GM12872 (cell line): Measurements from ENCODE around the gene ZCWPW1.
A peak's percentile ranks its signal among the peaks of the same experiment; 100 is the strongest.

Source experiments
- CTCF ChIP-seq: IDR thresholded peaks from 3 replicates; pipeline ENCODE4 v1.5.1; 2011; ENCODE audit warnings: low read depth, mild to moderate bottlenecking, low read length, moderate library complexity; ENCODE audit not compliant: insufficient read depth

The ZCWPW1 gene

DNA sequence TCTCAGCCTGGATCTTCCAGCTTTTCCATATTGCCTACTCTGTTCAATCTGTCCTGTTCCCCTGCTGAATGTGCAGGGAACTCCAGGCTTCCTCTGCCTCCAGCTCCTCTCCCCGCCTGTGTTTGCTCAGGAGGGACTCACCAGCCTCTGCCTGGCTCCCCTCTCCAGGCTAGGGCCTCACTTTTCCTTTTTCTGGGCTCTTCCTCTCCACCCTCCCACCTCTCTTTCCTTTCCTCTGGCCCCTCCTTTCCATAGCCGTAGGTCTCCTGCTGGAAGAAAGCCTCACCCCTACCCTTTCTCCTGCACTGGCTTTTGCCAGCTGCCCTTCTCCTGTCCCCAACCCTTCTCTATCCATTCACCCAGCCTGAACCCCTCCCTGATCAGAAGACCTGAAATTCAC lies 30.3 kb downstream of the ZCWPW1 start:
- TF ChIP-seq CTCF, result no peak

- TF ChIP-seq CTCF, result peak; percentile 23; the same call in 1 of the 3 replicates
These were observed 31.0 kb downstream of the ZCWPW1 start for GRCh38 chr7:100397315-100398081.

- TF ChIP-seq CTCF, result no peak
These were observed 32.0 kb downstream of the ZCWPW1 start for GRCh38 chr7:100396421-100396982.

GRCh38 chr7:100394077-100394476 lies 34.4 kb downstream of the ZCWPW1 start:
- TF ChIP-seq CTCF, result no peak

DNA sequence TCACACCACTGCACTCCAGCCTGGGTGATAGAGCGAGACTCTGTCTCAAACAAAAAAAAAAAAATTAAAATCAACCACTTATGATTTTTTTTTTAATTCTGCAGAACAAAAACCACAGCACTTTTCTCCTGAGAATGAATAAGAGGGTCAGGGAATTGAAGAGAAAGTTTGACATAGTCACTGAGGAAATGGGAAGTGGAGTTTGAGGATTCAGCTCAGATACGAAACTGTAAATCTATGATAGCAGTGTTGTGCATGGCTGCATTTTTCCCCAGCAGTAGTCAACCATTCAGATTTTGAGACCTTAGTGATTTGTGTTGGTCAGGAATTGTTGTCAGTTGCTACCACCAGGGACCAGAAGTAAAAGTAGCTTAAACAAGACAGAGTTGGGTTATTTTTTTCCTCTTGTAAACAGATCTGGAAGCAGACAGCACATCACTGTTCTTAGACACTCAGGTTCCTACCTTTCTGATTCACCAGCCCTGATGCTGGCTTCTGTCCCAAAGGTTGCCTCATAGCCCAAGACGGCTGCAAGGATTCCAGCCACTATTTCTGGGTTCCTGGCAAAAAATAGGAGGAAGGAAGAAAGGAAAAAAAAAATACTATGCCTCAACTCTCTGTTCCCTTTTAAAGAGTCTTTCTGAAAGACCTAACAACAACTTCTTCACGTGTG lies 35.1 kb downstream of the ZCWPW1 start:
- no peak for TF ChIP-seq CTCF

DNA sequence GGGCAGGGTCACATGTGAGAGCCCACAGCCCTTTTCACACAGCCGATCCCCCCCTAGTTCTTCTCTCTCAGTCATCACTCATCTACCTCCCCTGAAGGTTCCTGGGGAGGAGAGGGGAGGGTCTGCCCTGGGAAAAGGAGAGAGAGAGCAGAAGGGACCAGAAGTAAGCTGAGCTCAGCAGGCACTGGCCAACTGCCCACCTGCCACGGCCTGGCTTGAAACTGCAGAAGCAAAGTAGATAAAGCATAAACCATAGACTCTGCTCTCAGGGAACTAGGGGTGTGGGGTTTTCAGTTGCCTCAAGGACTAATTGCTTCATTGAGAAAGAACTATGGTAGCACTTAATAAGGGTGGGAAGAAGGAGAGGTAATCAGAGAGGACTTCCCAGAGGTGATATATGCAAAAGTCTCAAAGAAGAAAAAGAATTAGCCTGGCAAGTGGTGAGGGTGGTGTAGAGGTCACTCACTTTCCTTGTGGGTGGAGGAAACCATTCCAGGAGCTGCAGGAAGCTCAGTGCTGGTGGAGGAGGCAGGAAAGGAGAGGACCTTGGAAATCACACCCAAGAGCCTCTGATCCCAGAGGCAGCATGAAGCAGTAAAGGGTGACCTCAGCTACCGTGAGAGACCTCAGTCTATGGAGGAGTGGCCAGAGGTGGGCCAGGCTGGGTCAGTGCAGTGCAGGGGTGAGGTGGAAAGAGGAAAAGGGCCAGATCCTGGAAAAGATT lies 38.1 kb downstream of the ZCWPW1 start:
- TF ChIP-seq CTCF, result no peak
